ENCODE data around the gene SAXO1.
"Not testable (repeated sequence)": the region's sequence is repeated elsewhere in the genome, so short reads cannot be mapped to it uniquely, and the experiment has no call there.

The SAXO1 gene

DNA sequence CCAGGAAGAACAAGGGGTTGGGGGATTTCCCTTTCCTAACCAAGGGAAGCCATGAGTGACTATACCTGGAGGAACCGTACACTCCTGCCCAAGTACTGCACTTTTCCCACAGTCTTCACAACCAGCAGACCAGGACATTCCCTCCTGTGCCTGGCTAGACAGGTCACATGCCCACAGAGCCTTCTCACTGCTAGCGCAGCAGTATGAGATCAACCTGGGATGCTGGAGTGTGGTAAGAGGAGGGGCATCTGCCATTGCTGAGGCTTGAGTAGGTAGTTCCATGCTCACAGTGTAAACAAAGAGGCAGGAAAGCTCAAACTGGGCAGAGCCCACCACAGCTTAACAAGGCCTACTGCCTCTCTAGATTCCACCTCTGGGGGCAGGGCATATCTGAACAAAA, 35.9 kb downstream of the SAXO1 start:
- DNase-seq = no peak

- no peak for DNase-seq
Observed at GRCh38 chr9:18996211-18996610, 36.8 kb downstream of the SAXO1 start.

DNA sequence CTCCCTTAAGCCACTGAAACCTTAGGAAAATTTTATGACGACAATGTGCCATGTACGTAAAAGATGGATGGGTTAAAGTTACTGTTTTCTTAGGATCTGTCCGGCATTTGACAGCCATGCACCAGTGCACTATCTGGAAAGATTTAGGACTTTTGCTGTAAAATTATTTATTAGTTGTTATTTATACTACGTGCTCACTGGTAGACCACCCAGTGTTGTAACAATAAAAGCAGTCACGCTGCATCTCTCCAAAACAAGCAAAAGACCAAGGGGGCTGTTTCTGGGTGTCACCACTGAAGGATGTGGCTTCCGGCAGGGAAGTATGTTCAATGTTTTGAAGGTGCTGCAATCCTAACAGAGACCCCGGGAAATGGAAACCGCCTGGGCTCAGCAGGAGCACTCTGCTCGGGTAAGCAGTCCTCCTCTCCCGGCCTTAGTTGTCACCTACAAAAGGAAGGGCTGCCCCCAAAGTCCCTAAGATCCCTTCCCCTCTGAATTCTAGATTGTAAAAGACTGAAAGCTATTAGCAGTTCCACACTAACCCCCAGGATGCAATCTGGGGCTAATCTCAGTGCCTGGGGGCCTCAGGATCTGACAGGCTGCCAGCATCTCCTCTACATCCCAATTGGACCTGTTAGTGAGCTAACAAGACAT, 38.6 kb downstream of the SAXO1 start:
- DNase-seq = no peak

DNA sequence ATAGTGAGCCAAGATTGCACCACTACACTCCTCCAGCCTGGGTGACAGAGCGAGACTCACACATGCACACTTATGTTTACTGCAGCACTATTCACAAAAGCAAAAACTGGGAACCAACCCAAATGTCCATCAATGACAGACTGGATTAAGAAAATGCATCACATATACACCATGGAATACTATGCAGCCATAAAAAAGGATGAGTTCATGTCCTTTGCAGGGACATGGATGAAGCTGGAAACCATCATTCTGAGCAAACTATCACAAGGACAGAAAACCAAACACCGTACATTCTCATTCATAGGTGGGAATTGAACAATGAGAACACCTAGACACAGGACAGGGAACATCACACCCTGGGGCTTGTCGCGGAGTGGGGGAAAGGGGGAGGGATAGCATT, 41.8 kb downstream of the SAXO1 start:
- DNase-seq = not testable (repeated sequence)

DNA sequence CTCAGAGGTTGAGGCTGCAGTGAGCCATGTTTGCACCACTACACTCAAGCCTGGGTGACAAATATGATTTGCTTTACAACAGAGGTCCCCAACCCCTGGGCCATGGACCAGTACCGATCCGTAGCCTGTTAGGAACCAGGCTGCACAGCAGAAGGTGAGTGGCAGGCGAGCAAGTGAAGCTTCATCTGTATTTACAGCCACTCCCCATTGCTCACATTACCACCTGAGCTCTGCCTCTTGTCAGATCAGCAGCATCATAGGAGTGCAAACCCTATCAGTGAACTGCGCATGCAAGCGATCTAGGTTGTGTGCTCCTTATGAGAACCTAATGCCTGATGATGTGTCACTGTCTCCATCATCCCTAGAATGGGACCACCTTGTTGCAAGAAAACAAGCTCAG, 42.5 kb downstream of the SAXO1 start:
- DNase-seq = no peak

- DNase-seq = no peak
Observed at GRCh38 chr9:18989865-18990264, 43.1 kb downstream of the SAXO1 start.

DNA sequence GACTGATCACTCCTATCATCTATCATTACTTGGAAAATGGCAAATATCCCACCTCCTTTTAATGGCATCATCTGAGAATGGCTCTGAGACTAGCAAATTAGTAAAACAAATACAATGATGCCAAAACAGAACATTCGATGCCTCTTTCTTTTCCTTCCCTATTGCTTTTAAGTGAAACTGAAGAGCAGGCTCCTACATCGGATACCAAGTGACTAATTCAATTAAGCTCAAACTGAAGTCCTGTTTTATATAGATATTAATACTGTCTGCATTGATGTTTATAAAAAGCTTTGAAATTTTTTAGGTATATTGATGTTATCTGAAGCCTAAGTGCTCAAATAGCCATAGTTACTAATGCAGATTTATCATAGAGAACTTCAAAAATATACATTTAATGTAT, 43.9 kb downstream of the SAXO1 start:
- DNase-seq = no peak

DNA sequence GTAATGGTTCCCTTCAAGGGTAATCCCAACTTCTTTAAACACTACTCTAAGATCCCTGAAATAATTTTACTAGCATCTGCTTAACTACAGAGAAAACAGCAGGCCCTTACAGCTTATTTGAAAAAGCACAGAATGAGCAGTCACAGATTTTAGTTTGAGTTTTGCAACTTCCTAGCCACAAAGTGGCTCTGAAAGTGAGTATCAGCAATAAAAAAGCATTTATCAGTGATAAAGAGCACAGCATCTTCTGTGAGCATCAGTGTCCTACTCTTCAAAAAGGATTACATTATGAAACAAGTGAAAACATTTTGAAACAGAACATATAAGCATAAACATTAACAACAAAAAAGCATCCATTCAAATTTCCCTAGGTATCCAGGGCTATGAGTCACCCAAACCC, 45.0 kb downstream of the SAXO1 start:
- DNase-seq = no peak

GRCh38 chr9:18985996-18986395, 47.0 kb downstream of the SAXO1 start:
- no peak for DNase-seq

DNA sequence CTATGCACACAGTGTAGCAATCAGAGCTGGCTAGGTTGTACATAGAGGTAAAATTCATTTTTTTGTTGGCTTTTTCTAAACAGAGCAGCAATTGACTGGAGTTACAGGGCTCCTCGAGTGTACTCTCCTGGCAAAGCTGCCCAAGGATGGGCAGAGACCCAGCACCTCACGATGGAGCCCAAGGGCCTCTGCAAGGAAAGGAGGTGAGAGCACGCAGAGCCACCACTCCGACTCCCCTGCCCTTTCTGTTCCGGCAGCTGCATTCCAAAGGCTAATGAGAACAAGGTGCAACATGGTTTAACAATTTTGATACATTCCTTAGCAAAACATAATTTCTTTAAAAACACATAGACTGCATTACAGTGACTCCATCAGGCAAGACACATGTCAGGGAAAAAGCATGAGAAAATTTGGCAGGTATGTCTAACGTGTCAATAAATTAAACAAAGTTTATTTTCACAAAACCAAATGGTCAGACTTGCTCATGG, 47.5 kb downstream of the SAXO1 start:
- no peak for DNase-seq

- no peak for DNase-seq
Observed at GRCh38 chr9:18982262-18982620, 50.8 kb downstream of the SAXO1 start.

DNA sequence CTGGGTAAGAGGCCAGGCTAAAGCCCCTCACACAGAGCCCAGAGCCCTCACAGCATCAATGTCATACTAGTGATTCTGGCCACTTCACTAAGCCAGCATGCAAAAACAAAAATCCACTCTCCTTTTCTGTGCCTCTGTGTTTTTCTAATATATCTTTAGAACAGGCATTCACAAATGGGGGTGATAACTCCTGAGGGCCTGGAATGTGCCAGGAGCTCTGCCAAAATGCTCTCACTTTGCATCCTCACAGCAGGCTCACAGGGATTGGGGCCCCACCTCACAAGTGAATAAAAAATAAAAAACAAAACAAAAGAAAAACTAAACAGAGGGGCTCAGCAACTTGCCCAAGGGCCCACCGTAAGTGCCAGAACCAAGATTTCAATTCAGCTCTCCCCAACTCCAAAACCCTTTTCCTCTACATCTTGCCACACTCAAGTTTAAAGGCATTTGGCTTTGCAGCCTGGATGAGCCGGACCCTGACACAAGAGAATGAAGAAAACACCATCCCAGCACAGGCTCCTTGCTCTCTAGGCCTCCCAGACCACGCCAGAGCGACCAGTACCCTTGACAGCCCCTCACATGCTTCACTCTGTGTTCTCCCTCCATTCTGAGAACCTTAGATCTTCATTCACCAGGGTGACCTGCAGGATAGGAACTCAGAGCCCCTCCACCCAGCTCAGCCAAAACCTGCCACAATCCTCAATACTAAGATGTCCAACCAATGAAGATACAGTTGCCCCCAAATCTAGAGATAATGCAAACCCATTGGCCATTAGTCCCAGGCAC, 51.3 kb downstream of the SAXO1 start:
- no peak for DNase-seq

- DNase-seq = no peak
Observed at GRCh38 chr9:18980189-18980588, 52.8 kb downstream of the SAXO1 start.

DNA sequence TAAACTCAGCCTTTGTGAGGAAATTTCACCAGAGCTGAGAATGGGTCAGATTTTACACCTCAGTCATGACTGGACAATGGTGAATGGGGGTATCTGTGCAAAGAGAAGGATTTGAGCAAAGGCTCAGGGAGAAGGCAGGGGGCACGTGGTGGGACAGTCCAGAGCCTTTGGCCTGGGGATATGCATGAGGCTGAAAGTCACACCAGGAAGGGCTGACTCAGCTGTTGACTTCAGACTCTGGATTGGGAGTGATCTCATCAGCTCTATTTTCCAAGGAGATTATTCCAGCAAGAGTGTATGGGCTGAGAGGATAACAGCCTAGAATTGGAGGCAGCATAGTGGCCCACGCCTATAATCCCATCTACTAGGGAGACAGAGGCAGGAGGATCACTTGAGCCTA, 53.6 kb downstream of the SAXO1 start:
- DNase-seq = no peak

GRCh38 chr9:18978188-18978587, 54.8 kb downstream of the SAXO1 start:
- no peak for DNase-seq

- no peak for DNase-seq
Observed at GRCh38 chr9:18976709-18977531, 56.1 kb downstream of the SAXO1 start.

GRCh38 chr9:18976221-18976708, 56.7 kb downstream of the SAXO1 start:
- DNase-seq = no peak

DNA sequence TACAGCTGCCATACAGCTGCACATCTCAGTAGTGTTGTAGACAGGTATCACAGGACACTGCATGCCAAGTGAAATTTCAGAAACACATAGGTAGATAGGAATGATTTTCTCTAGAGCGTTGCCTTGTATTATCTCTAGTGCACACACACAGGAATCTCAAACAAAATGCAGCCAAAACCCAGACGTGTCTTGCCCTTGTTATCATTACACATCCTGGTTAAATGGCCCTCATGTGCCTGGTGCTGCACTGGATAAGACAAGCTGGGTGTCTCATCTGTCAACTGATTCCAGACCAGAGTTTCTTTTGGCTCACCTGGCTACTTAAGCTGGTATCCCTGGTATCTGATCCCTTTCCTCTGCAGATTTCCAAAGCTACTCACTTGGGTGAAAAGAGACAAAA, 59.7 kb downstream of the SAXO1 start:
- no peak for DNase-seq

GRCh38 chr9:18972675-18973074, 60.3 kb downstream of the SAXO1 start:
- DNase-seq = no peak

DNA sequence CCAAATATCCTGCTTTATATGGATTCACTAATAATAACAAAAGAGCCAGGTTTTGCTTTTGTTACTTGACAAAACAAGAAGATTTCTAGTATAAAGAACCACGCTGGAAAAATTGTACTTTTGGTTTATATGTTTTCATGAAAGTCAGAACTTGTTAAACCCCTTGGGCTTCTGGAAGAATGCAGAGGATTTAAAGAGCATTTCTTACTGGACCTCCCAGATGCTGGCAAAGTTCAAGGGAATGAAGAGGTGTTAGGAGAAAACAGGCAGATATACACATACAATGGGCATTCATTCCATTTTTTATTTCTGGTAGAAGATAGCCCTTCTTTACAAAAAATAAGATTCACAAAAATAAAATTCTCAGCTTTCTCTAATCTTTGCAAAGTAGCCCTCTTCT, 61.1 kb downstream of the SAXO1 start:
- DNase-seq = no peak

DNA sequence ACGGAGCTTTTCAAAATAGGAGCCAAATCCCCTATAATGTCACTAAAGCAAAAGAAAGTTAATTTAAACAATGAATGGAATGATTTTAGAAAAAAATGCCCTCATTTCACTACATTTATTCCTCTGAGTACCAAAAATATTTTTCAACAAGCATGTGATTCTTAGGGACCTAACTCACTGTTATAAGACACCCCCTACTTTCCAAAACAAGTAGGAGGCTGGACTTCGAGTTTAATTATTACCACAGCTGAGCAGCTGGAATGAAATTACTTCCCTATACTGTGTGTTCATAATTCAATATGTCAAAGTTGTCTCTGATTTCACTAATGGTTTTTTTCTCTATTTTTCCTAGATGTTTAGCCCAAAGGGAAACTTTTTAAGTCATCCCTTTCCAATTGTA, 61.6 kb downstream of the SAXO1 start:
- DNase-seq = no peak

DNA sequence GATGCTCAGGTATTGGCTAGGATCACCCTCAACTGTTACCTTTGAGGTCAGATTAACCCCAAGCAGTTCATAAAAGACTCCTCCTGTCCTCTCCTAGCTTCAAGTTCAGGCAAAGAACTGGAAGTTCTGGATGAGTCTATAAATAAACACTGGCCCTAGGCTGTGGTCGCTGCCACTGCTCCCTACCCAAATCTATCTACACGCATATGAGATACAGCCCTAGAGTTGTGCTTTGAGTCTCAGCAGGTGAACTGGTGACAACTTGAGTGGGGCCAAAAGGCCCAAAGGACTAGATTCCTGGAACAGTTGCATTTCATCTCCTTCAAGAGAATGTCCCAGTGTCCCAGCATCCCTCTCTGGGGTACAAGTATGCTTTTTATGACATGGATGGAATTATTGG, 62.6 kb downstream of the SAXO1 start:
- DNase-seq = no peak

GRCh38 chr9:18969128-18969527, 63.9 kb downstream of the SAXO1 start:
- DNase-seq = no peak

DNA sequence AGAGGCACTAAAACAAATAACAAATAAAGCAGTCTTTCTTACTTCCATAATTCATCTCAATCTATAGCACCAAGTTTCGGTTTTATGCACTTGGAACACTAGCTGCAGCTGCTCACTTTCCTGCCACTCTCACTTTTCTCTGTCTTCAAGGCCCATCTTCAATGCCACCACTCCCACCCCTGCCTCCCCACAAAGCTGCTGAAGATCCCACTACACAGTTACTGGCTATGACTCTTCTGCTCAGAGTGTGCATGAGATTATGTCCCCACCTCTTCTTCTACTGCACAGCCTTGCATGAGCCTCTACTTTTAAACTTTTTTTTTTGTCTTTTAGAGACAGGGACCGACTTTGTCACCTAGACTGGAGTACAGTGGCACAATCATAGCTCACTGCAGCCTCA, 77.4 kb downstream of the SAXO1 start:
- no peak for DNase-seq
